ENCODE data around the gene EEF1AKMT3.

The EEF1AKMT3 gene

DNA sequence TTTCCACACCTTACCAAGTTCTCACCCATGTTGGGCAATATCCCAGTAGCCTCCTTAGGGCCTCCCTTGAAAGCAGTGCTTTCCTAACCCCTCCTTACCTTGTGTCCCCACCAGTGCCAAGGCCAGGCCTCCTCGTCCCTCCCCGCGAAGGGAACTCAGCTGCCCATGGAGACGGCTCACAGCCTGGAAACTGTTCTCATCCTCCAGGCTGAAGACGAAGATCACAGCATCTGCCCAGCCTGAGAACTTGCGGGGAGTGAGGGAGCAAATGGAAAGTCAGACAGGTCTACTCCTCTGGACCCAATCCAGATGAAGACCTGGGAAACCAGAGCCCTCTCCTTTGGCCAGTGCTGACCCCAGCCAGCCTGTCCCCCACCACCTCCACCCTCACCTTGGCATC, 38.5 kb upstream of the EEF1AKMT3 start:
- no peak for DNase-seq (ENCODE audit: extremely low read depth, insufficient read length)
- Histone ChIP-seq H3K4me3 (replicated peaks; ENCODE audit: low read depth, low read length) (no peak overlapping the region), H3K27me3 (replicated peaks; ENCODE audit: control insufficient read depth, insufficient read depth, low read length) (no peaks in the 10 kb centered on the region), H3K36me3 (ENCODE audit: control insufficient read depth, insufficient read depth, low read length) (peaks cover 24% of the 10 kb centered on the region)
- TF ChIP-seq, protein P1, sequence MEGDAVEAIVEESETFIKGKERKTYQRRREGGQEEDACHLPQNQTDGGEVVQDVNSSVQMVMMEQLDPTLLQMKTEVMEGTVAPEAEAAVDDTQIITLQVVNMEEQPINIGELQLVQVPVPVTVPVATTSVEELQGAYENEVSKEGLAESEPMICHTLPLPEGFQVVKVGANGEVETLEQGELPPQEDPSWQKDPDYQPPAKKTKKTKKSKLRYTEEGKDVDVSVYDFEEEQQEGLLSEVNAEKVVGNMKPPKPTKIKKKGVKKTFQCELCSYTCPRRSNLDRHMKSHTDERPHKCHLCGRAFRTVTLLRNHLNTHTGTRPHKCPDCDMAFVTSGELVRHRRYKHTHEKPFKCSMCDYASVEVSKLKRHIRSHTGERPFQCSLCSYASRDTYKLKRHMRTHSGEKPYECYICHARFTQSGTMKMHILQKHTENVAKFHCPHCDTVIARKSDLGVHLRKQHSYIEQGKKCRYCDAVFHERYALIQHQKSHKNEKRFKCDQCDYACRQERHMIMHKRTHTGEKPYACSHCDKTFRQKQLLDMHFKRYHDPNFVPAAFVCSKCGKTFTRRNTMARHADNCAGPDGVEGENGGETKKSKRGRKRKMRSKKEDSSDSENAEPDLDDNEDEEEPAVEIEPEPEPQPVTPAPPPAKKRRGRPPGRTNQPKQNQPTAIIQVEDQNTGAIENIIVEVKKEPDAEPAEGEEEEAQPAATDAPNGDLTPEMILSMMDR (IDR thresholded peaks at IDR 0.05; ENCODE audit: insufficient read depth, low read length, poor library complexity, severe bottlenecking) = no peak

DNA sequence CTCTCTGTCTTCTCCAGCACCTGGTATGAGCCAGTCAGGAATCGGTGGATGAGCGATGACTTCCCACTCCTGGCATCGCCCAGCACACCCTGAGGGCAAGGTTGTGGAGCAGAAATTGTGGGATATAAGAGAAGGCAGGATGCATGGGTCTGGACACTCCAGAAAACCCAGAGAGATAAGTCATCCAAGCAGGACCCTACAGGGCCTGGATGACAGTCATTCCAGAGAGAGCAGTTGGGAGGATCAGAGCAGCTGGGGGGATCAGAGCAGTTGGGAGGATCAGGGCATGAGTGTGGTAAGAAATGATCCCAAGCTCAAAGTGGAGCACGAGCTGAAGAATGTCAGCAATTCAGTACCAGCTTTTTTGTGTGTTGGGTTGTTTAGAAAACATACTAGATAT, 37.8 kb upstream of the EEF1AKMT3 start:
- TF ChIP-seq, protein P1 (IDR thresholded peaks at IDR 0.05; ENCODE audit: insufficient read depth, low read length, poor library complexity, severe bottlenecking) = no peak
- Histone ChIP-seq H3K4me3 (replicated peaks; ENCODE audit: low read depth, low read length) (no peak overlapping the region), H3K27me3 (replicated peaks; ENCODE audit: control insufficient read depth, insufficient read depth, low read length) (no peaks in the 10 kb centered on the region), H3K36me3 (ENCODE audit: control insufficient read depth, insufficient read depth, low read length) (peaks cover 22% of the 10 kb centered on the region)
- DNase-seq (ENCODE audit: extremely low read depth, insufficient read length) = no peak

DNA sequence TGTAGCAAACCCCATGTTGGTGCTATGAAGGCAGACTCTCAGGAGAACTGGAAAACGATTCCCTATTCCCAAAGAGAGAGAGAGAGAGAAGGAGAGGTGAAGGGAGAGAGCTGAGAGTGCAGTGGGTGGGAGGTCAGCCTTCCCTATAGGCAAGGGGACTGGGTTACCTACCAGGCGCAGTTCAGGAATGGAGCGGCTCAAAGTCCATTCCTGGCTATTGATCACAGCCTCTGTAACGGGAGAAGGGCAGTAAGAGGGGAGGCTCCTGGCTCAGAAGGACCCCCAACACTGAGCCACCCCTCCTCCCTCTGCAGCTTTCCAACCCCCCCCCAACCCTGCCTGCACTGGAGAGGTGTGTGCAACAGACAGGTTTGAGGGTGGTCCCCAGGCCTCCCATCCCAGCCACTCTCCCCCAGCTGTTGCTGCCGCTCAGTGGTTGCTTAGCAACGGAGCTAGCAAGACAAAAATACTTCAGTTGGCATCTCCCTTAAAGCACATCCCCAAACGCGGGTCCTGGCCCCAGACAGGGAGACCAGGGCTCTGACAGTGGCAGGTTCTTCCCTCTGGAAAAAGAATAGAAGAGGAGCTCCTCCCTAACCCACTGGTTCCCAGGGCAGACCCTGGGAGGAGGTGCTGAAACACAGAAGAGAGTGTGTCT, 37.1 kb upstream of the EEF1AKMT3 start:
- no peaks in the 10 kb centered on the region for H3K27me3 ChIP-seq (replicated peaks; ENCODE audit: control insufficient read depth, insufficient read depth, low read length)
- DNase-seq (ENCODE audit: extremely low read depth, insufficient read length) = no peak
- TF ChIP-seq, protein P1 (IDR thresholded peaks at IDR 0.05; ENCODE audit: insufficient read depth, low read length, poor library complexity, severe bottlenecking) = no peak
- no peak overlapping the region for H3K4me3 ChIP-seq (replicated peaks; ENCODE audit: low read depth, low read length)
- peaks cover 20% of the 10 kb centered on the region for H3K36me3 ChIP-seq (ENCODE audit: control insufficient read depth, insufficient read depth, low read length)

DNA sequence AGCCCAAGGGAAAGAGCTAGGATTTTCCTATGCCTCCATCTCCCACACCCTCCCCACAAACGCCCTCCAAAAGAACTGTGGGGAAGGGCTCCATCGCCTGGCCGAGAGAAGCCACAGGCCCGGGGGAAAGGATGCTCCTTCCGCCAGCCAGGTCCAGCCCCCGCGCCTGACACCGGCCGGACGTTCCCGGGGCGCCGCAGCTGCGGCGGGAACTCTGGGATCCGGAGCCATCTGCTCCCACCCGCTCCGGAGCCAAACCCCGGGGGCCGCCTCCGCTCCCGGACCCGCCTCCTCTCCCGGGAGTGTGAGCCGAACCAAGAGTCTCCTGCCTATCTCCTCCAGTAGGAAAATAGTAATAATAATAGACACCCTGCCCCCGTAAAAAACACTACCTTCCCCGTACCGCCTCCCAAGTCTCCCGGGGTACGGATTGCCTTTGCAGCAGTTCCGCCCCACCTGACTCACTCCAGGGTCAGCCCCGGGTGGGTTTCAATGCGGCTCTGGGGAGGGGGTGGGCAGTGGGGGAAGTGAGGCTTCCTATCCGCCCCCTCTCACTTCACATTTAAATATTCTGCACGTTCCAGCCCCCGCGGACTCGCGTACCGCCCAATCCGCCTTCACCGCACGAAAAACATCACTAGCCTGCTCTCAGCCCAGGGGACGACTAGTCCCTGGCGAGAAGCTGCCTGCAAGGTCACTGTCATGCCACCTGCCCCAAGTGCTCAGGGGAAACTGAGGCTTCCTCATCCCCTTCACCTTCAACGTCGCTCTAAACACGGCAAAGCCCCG, 36.3 kb upstream of the EEF1AKMT3 start:
- no peak overlapping the region for H3K4me3 ChIP-seq (replicated peaks; ENCODE audit: low read depth, low read length)
- no peaks in the 10 kb centered on the region for H3K27me3 ChIP-seq (replicated peaks; ENCODE audit: control insufficient read depth, insufficient read depth, low read length)

DNA sequence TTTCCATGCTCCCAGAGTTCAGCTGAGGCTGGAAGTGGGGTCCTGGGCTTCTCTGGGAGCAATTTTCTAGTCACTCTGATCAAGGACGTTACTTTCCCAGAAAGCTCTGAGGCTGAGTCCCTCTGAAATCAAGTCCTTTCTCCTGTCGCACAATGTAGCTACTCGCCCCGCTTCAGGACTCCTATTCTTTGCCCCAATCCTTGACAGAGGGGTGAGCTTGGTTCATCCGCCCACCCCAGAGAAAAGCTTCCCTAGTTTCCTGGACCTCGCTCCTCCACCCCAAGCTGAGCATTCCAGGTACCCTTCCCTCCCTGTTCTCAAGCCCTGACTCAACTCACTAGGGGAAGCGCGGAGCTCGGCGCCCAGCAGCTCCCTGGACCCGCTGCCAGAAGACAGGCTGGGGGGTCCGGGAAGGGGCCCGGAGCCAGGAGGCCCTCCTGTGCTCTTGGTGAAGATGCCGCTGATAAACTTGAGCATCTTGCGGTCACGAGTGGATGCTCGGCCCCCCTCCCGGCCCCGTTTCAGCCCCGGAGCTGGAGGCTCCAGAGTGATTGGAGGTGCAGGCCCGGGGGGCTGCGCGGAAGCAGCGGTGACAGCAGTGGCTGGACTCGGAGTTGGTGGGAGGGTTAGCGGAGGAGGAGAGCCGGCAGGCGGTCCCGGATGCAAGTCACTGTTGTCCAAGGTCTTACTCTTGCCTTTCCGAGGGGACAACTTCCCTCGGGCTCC, 35.5 kb upstream of the EEF1AKMT3 start:
- Histone ChIP-seq H3K4me3 (replicated peaks; ENCODE audit: low read depth, low read length) (no peak overlapping the region), H3K36me3 (ENCODE audit: control insufficient read depth, insufficient read depth, low read length) (peaks cover 14% of the 10 kb centered on the region), H3K27me3 (replicated peaks; ENCODE audit: control insufficient read depth, insufficient read depth, low read length) (no peaks in the 10 kb centered on the region)
- TF ChIP-seq, protein P1 (IDR thresholded peaks at IDR 0.05; ENCODE audit: insufficient read depth, low read length, poor library complexity, severe bottlenecking) = no peak
- no peak for DNase-seq (ENCODE audit: extremely low read depth, insufficient read length)

More for the DNA sequence above, 36.3 kb upstream of the EEF1AKMT3 start:
- no peak for DNase-seq (ENCODE audit: extremely low read depth, insufficient read length)
- H3K36me3 ChIP-seq (ENCODE audit: control insufficient read depth, insufficient read depth, low read length) = peaks cover 15% of the 10 kb centered on the region
- TF ChIP-seq, protein P1 (IDR thresholded peaks at IDR 0.05; ENCODE audit: insufficient read depth, low read length, poor library complexity, severe bottlenecking) = no peak
